MG63 (cell line): ENCODE measurements around the gene FAM209A. TPM values are rescaled to one million over a fixed set of nuclear protein-coding genes. Genes with fewer than 3 reads are reported as not detected.
"Not testable (repeated sequence)": the region's sequence is repeated elsewhere in the genome, so short reads cannot be mapped to it uniquely, and the experiment has no call there.

Source experiments
- DNase-seq: peaks from one replicate; pipeline ENCODE4 v3.0.0-alpha.2; 2020
- H3K27me3 ChIP-seq: fragments of 250-450 bp; sonication (Bioruptor Pico); 2 replicates; pipeline ENCODE4 v1.5.1; 2020; ENCODE audit warnings: mild to moderate bottlenecking, moderate library complexity
- H3K36me3 ChIP-seq: fragments of 250-450 bp; sonication (Bioruptor Pico); 2 replicates; pipeline ENCODE4 v1.5.1; 2020; ENCODE audit warnings: mild to moderate bottlenecking, moderate library complexity
- H3K4me3 ChIP-seq: fragments of 250-450 bp; sonication (Bioruptor Pico); 2 replicates; pipeline ENCODE4 v1.5.1; 2020; ENCODE audit warnings: mild to moderate bottlenecking, moderate library complexity
- H3K9me3 ChIP-seq: fragments of 250-450 bp; sonication (Bioruptor Pico); 2 replicates; pipeline ENCODE4 v1.5.1; 2020; ENCODE audit warnings: mild to moderate bottlenecking, moderate library complexity
- total RNA-seq: library from RNA; depleted of rRNA; stranded (reverse); fragments of >200 nt; shearing (Covaris generic); gene quantifications from 2 replicates; pipeline ENCODE4 v1.2.3, GENCODE V29; 2014; ENCODE audit warnings: low replicate concordance

The FAM209A gene
- total RNA-seq, 1 experiment from 2014 or later, result not detected

- not testable (repeated sequence) for DNase-seq, H3K27me3 ChIP-seq, H3K4me3 ChIP-seq, H3K9me3 ChIP-seq
- H3K36me3 ChIP-seq, result peaks cover 51% of the 10 kb centered on the region
These were observed 3.7 kb upstream of the FAM209A start for GRCh38 chr20:56520746-56521354.

DNA sequence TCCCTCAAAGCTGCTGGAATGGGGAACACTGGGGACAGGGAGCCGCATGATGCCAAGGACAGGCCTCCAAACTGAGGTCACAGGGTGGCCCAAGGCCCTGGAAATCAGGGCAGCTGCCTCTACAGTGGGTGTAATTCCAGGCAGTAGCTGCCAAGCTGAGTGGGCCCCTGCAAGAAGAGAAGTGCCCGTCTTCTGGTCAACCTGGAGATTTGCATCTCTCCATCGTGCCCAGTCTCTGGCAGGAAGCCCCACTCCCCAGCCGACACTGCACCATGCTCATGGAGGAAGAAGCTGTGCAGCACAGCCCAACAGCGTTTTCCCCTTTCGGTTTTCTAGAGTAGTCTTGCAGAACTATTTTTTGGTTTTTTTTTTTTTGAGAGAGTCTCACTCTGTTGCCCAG, 2.2 kb upstream of the FAM209A start:
- peaks cover 37% of the 10 kb centered on the region for H3K36me3 ChIP-seq
- H3K4me3 ChIP-seq, result no peak overlapping the region
- H3K9me3 ChIP-seq, result no peaks in the 10 kb centered on the region
- H3K27me3 ChIP-seq, result no peaks in the 10 kb centered on the region
- no peak for DNase-seq

DNA sequence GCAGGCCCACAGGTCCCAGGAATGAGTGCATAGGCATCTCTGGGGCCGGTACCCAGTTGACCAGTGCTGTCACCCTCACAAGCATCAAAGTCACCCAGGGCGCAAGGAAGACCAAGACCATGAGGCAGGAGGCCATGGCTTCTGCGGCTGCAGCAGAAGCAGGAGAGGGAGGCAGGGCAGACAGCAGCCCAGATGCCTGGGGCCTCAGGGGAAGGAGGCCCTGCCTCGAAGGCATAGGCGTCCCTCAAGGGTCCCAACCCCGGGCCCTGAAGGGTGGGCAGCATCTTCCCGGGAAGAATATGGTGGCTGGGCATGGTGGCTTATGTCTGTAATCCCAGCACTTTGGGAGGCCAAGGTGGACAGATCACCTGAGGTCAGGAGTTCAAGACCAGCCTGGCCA, 3.0 kb downstream of the FAM209A start:
- Histone ChIP-seq H3K9me3 (no peaks in the 10 kb centered on the region), H3K27me3 (no peaks in the 10 kb centered on the region), H3K4me3 (no peak overlapping the region), H3K36me3 (no peaks in the 10 kb centered on the region)
- no peak for DNase-seq

- H3K9me3 ChIP-seq, H3K27me3 ChIP-seq, H3K4me3 ChIP-seq, DNase-seq, H3K36me3 ChIP-seq: not testable (repeated sequence)
These were observed 8.4 kb downstream of the FAM209A start, which contains the start of gene FAM209B for GRCh38 chr20:56532946-56533345. Gene FAM209B, plus strand, starts transcription at chr20:56533246. Its CDS starts 96 bp downstream, at chr20:56533342.

- Histone ChIP-seq H3K4me3 (no peak overlapping the region), H3K27me3 (no peaks in the 10 kb centered on the region), H3K9me3 (no peaks in the 10 kb centered on the region), H3K36me3 (no peaks in the 10 kb centered on the region)
- DNase-seq, result no peak
These were observed 13.5 kb downstream of the FAM209A start for GRCh38 chr20:56537997-56538396.

DNA sequence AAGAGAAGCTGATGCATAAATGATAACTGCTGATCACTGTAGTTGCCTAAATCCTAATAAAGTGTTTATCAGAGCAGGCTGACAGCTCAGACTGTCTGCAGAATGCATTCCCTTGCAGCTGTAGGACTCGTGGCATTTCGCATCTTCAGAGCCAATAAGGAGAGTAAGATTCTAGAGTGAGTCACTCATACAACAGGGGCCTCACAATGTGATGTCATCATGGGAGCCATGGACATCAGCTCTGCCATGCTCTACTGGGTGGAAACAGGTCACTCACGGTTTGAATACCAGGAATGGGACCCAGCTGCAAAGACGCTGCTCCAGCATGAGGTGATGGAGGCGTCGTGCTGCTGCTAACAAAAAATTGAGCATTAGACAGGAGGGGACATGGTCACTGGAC, 15.9 kb downstream of the FAM209A start:
- Histone ChIP-seq H3K9me3 (no peaks in the 10 kb centered on the region), H3K4me3 (no peak overlapping the region), H3K27me3 (no peaks in the 10 kb centered on the region), H3K36me3 (no peaks in the 10 kb centered on the region)
- DNase-seq, result no peak

- H3K9me3 ChIP-seq, result no peaks in the 10 kb centered on the region
- no peaks in the 10 kb centered on the region for H3K36me3 ChIP-seq
- DNase-seq, result no peak
- no peaks in the 10 kb centered on the region for H3K27me3 ChIP-seq
- H3K4me3 ChIP-seq, result no peak overlapping the region
These were observed 18.0 kb downstream of the FAM209A start for GRCh38 chr20:56542489-56543030.

- Histone ChIP-seq H3K9me3 (peaks cover 11% of the 10 kb centered on the region), H3K4me3 (no peak overlapping the region), H3K27me3 (no peaks in the 10 kb centered on the region), H3K36me3 (no peaks in the 10 kb centered on the region)
- no peak for DNase-seq
These were observed 27.0 kb downstream of the FAM209A start for GRCh38 chr20:56551571-56551970.

DNA sequence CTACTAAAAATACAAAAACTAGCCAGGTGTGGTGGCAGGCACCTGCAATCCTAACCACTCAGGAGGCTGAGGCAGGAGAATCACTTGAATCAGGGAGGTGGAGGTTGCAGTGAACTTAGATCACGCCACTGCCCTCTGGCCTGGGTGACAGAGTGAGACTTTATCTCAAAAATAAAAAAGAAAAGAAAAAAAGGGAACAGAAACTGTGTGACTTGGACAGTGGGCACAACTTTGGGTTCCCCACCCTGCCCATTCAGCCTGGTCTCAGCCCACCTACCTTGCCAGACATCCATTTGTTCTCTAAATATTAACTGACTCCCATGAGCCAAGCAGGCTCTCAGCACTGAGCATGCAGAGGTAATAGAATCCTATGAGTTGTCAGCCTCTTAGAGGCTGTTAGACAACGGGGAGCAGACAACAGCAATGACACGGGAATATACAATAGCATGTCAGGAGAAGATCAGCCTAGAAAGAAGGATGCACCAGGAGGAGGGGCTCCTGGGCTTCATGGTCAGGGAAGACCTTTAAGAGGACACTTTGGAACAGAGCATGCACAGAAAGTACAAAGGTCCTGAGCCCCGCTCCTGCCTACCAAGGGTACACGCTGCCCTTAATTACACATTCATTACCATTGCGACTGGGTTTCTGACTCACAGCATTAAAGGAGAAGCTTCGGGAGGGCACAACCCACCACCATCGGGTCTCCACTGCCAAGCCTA, 28.5 kb downstream of the FAM209A start:
- no peak overlapping the region for H3K4me3 ChIP-seq
- H3K36me3 ChIP-seq, result no peaks in the 10 kb centered on the region
- no peaks in the 10 kb centered on the region for H3K27me3 ChIP-seq
- peaks cover 11% of the 10 kb centered on the region for H3K9me3 ChIP-seq
- DNase-seq, result no peak

DNA sequence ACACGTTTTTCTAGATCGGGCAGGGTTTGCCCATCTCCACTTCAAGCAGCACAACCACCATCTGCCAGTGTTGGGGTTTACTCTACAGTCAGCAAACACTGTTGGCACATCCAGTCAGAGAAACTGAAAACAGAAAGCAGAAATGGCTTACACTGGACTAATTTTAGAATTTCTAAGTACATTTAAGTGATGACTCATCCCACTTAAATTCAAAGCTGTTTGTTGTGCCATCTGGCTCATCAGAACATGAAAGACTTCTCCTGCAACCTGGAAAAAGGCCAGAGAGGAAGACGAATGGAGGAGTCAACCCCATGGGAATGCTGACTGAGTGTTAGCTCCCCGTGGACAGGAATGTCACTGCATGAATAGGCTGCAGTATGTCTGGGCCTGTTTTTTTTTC, 30.3 kb downstream of the FAM209A start:
- Histone ChIP-seq H3K27me3 (no peaks in the 10 kb centered on the region), H3K36me3 (no peaks in the 10 kb centered on the region), H3K4me3 (no peak overlapping the region), H3K9me3 (peaks cover 3% of the 10 kb centered on the region)
- peak; percentile 86 for DNase-seq

GRCh38 chr20:56558968-56559367, 34.4 kb downstream of the FAM209A start:
- Histone ChIP-seq H3K9me3 (peaks cover 3% of the 10 kb centered on the region), H3K4me3 (no peak overlapping the region), H3K27me3 (no peaks in the 10 kb centered on the region), H3K36me3 (no peaks in the 10 kb centered on the region)
- DNase-seq, result no peak

DNA sequence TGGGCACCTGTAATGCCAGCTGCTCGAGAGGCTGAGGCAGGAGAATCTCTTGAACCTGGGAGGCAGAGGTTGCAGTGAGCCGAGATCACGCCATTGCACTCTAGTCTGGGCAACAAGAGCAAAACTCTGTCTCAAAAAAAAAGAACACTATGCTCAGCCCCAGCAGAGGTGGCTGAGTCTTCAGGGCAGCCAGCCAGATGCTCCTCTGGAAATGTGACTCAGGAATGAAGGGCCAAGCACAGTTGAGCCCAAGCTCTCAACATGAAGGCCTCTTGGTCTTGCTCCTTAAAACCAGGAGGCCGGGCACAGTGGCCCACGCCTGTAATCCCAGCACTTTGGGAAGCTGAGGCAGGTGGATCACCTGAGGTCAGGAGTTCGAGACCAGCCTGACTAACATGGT, 40.0 kb downstream of the FAM209A start:
- H3K4me3 ChIP-seq, H3K27me3 ChIP-seq, H3K36me3 ChIP-seq, H3K9me3 ChIP-seq: not testable (repeated sequence)
- DNase-seq, result peak; percentile 65

GRCh38 chr20:56565511-56565910, 41.0 kb downstream of the FAM209A start:
- Histone ChIP-seq H3K27me3 (no peaks in the 10 kb centered on the region), H3K4me3 (no peak overlapping the region), H3K9me3 (0 out of 2 replicates have a peak, but pooled peaks cover 3% of the 10 kb centered on the region), H3K36me3 (no peaks in the 10 kb centered on the region)
- DNase-seq, result no peak

GRCh38 chr20:56566621-56567020, 42.1 kb downstream of the FAM209A start:
- Histone ChIP-seq H3K27me3 (no peaks in the 10 kb centered on the region), H3K36me3 (no peaks in the 10 kb centered on the region), H3K4me3 (no peak overlapping the region), H3K9me3 (0 out of 2 replicates have a peak, but pooled peaks cover 4% of the 10 kb centered on the region)
- no peak for DNase-seq

DNA sequence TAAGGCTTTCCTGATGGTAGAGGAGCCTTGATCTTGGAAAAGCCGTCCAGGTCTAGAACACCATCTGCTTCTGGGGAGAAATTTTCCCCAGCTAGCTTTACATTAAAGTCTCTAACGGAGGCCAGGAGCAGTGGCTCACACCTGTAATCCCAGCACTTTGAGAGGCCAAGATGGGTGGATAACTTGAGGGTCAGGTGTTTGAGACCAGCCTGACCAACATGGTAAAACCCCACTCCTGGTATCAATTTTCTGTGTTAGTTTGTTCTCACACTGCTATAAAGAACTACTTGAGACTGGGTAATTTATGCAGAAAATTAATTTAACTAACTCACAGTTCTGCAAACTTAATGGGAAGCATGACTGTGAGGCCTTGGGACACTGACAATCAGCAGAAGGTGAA, 46.3 kb downstream of the FAM209A start:
- no peak overlapping the region for H3K4me3 ChIP-seq
- H3K27me3 ChIP-seq, result no peaks in the 10 kb centered on the region
- DNase-seq, result no peak

DNA sequence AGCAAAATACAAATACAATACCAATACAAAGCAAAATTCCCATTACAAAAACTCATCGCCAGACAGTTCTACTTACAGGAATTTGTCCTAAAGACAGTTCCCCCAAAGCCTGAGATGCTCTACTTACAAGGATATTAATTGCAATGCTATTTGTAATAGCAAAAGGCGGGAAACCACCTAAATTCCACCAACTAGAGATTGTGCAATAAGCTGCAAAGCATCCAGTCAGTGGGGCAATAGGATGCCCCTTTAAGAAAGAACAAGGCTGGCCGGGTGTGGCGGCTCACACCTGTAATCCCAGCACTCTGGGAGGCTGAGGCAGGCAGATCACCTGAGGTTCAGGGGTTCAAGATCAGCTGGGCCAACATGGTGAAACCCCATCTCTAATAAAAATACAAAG, 47.6 kb downstream of the FAM209A start:
- 0 out of 2 replicates have a peak, but pooled peaks cover 4% of the 10 kb centered on the region for H3K9me3 ChIP-seq
- no peak for DNase-seq
- no peaks in the 10 kb centered on the region for H3K27me3 ChIP-seq
- no peaks in the 10 kb centered on the region for H3K36me3 ChIP-seq
- no peak overlapping the region for H3K4me3 ChIP-seq

More for the DNA sequence above, 46.3 kb downstream of the FAM209A start:
- Histone ChIP-seq H3K9me3 (0 out of 2 replicates have a peak, but pooled peaks cover 4% of the 10 kb centered on the region), H3K36me3 (no peaks in the 10 kb centered on the region)

- Histone ChIP-seq H3K36me3 (no peaks in the 10 kb centered on the region), H3K4me3 (no peak overlapping the region), H3K27me3 (no peaks in the 10 kb centered on the region), H3K9me3 (0 out of 2 replicates have a peak, but pooled peaks cover 4% of the 10 kb centered on the region)
- no peak for DNase-seq
These were observed 49.4 kb downstream of the FAM209A start for GRCh38 chr20:56573986-56574385.
